GM13976 (cell line): Measurements from ENCODE around the gene TMPRSS2.

ENCODE experiments used
- DNase-seq: peaks from one replicate; pipeline ENCODE4 v3.0.0; 2012; ENCODE audit warnings: low spot score
- in situ Hi-C: fragments of 300-500 bp; cut with MboI; formaldehyde crosslinking; loops from one replicate; pipeline ENCODE4 v1.12.0; 2022; ENCODE audit warnings: low sequenced_read_pairs, mixed read lengths, inconsistent platforms; ENCODE audit not compliant: unreplicated experiment
- TF ChIP-seq, protein P1 (sequence below): IDR thresholded peaks from 2 replicates; pipeline ENCODE4 v1.5.1; 2012; ENCODE audit warnings: borderline replicate concordance, mild to moderate bottlenecking; ENCODE audit not compliant: insufficient read depth; ENCODE audit errors: extremely low read depth, missing control alignments, control extremely low read depth

TMPRSS2 gene

DNA sequence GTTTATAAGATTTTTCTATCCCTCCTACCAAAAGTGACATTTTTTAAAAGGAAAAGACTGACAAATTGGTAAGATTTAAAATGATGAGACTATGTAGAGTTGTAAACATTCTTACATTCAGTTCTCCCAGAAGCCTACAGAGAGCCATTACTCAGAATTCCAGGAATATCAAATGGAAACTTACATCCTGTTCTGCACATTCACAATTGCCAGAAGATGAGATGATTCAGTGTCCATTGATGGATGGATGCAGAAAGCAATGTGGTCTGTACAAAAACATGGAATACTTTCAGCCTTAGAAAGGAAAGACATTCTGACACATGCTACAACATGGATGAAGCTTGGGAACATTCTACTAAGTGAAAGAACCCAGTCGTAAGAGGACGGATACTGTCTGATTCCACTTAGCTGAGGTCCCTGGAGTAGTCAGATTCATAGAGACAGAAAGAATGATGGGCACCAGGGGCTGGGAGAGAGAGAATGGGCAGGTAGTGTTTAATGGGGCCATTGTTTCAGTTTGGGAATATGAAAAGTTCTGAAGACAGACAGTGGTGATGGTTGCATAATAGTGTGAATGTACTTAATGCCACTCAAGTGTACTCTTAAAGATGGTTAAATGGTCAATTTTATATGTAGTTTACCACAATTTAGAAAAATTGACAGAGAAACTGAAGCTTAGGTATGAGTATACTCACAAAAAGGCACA is 65.3 kb downstream of the TMPRSS2 start:
- no peak for DNase-seq
- in situ Hi-C loops: no loop called here
- TF ChIP-seq, protein P1, sequence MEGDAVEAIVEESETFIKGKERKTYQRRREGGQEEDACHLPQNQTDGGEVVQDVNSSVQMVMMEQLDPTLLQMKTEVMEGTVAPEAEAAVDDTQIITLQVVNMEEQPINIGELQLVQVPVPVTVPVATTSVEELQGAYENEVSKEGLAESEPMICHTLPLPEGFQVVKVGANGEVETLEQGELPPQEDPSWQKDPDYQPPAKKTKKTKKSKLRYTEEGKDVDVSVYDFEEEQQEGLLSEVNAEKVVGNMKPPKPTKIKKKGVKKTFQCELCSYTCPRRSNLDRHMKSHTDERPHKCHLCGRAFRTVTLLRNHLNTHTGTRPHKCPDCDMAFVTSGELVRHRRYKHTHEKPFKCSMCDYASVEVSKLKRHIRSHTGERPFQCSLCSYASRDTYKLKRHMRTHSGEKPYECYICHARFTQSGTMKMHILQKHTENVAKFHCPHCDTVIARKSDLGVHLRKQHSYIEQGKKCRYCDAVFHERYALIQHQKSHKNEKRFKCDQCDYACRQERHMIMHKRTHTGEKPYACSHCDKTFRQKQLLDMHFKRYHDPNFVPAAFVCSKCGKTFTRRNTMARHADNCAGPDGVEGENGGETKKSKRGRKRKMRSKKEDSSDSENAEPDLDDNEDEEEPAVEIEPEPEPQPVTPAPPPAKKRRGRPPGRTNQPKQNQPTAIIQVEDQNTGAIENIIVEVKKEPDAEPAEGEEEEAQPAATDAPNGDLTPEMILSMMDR: no peak

DNA sequence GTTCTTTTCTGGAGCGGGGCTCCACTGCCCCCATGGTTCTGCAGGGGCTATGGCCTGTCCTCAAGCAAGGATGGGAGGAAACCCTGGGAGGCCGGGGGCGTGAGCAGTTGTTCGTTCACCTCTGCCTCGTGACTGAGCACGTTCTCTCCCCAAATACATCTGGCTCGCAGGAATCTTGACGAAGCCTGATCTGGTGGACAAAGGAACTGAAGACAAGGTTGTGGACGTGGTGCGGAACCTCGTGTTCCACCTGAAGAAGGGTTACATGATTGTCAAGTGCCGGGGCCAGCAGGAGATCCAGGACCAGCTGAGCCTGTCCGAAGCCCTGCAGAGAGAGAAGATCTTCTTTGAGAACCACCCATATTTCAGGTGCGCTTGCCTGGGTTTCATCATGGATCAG is 66.4 kb downstream of the TMPRSS2 start:
- TF ChIP-seq, protein P1: no peak
- in situ Hi-C loops: no loop called here
- DNase-seq: no peak

DNA sequence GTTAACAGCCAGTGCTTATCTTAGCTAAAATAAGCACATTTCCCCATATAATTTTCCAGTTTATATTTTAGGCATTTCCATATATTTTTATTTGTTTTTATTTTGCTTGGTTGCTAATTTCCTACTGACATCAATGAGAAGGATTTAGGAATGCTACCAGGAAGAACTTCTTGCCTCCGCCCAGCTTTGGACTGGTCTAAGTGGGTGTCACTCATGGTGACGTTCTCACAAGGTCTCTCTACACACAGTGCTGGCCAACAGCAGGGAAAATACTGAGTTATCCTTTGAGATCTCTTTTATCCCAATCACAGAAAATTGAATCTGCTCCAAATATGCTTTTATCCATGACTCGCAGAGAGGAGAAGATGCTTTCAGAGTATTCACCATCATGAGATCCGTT is 68.7 kb downstream of the TMPRSS2 start:
- in situ Hi-C loops: no loop called here
- TF ChIP-seq, protein P1: no peak
- DNase-seq: no peak

DNA sequence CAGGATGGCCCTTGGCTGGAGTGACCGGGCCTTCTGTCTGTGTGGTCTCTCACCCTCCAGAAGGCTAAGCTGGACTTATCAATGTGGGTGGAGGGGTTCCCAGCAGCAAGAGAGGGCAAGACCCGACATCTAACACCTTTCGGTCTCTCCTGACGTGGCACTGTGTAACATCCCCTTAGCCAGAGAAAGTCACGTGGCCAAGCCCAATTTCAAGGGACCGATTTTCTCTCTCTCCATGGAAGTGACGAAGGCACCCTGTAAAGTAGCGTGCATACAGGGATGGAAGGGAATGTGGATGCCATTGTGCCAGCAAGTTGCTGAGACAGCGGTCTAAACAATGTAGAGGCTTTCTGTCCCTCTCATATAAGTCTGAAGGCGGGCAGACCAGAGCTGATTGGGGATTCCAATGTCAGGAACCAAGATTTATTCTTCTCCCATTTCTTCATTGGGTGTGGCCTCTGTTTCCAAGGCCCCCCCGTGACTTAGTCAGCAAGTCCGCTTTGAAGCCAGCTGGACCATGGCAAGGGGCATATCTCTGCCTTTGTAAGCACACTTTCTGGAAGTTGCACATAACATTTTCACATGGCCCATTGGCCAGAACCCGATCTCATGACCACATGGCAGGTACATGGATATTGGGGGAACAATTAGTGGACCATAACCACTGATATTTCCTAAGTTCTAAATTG is 69.4 kb downstream of the TMPRSS2 start:
- TF ChIP-seq, protein P1: no peak
- in situ Hi-C loops: no loop called here
- no peak for DNase-seq

DNA sequence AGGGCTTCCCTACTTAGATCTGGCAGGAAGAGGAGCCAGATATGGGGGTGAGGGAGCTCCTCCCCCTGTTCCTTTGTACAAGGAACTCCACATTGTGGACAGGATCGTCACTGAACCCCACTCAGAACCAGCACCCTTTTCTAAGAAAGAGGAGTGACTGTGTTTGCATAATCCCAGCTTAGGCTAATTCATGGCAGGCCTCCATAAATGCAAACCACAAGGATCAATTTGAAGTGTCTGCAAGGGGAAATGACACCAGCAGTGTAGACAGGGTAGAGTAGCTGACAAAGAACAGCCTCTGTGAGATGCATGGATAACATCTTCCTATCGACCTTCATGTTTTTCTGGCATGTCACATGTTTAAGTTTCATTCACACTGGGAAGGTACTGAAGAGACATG is 70.2 kb downstream of the TMPRSS2 start:
- DNase-seq: no peak
- TF ChIP-seq, protein P1: no peak
- in situ Hi-C loops: no loop called here

DNA sequence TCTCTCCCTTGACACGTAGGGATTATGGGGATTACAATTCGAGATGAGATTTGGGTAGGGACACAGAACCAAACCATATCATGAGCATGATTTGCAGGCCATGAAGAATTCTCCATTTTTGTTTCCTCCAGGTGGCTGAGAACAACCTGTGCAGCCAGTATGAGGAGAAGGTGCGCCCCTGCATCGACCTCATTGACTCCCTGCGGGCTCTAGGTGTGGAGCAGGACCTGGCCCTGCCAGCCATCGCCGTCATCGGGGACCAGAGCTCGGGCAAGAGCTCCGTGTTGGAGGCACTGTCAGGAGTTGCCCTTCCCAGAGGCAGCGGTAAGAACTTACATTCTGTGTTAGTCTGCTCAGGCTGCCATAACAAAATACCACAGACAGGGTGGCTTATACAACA is 72.3 kb downstream of the TMPRSS2 start:
- DNase-seq: no peak
- TF ChIP-seq, protein P1: no peak
- in situ Hi-C loops: no loop called here
